NCI-H2081 (cell line): Measurements from ENCODE around the gene RAB15.

Experiments used
- DNase-seq, 2 experiments: peaks; one replicate each; lab custom pipeline; 2025; lab: John Stamatoyannopoulos, UW

The RAB15 gene

GRCh38 chr14:64910847-64911495, 61.2 kb downstream of the RAB15 start:
- DNase-seq = peak in 1 of 2 experiments; percentile 13

GRCh38 chr14:64906022-64906421, 66.1 kb downstream of the RAB15 start:
- no peak for DNase-seq

GRCh38 chr14:64899958-64900357, 72.2 kb downstream of the RAB15 start:
- no peak for DNase-seq
